HL-60/S4 treated with phorbol 12-myristate 13-acetate at 8.2 ng/mL for 4 days and 3 days (cell line): ENCODE measurements around the gene GIPC2.
"Not testable (repeated sequence)": the region's sequence is repeated elsewhere in the genome, so short reads cannot be mapped to it uniquely, and the experiment has no call there.

Source experiments
- in situ Hi-C: fragments of 300-500 bp; cut with MboI; formaldehyde crosslinking; loops from 2 replicates; pipeline ENCODE4 v1.15.0; 2022; ENCODE audit warnings: low sequenced_read_pairs

Gene GIPC2

DNA sequence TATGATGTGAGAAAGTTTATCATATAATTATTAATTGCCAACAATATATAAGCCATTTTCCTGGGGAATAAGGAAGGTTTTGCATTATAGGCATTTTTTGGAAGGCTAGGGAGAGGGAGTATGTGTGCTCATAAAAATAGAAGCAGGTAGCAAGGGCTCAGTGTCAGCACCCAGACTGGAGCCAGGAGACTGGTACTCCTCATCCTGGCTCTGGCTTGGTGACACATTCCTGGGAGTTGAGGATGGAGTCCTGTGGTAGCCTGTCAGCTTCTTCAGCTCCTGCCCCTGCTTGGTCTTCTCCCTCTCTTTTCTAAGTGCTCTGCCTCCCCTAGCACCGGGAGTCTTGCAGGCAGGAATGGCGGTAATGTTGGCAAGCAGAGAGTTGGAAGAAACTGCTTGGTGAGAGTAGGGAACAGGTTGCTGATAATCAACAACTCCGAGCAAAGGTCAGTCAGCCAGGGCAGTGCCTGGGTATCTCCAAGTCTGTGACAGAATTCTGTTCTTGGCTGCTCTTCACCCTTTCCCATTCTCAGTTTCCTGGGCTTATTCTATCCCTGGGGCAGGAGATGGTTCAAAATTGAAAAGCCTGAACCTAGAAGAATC is 23.0 kb downstream of the GIPC2 start:
- in situ Hi-C loops, result no loop called here

DNA sequence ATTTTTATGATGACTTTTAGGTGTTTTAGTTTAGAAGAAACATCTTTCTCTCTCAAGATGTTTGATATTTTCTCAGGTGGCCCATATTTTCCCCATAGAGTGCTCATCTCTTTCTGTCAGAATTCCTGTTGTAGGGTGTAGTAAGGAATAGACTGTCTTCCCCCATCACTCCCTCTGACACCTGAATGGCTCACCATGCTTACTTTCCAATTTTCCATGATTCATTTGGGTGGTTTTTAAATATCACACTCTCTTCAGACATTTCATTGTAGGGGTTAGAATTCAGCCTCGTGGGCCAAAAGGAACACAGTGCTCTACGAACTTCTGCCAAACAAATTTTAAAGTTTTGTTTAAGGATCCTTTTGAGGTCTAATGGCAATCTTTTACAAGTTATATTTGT is 24.0 kb downstream of the GIPC2 start:
- in situ Hi-C loops, result no loop called here

DNA sequence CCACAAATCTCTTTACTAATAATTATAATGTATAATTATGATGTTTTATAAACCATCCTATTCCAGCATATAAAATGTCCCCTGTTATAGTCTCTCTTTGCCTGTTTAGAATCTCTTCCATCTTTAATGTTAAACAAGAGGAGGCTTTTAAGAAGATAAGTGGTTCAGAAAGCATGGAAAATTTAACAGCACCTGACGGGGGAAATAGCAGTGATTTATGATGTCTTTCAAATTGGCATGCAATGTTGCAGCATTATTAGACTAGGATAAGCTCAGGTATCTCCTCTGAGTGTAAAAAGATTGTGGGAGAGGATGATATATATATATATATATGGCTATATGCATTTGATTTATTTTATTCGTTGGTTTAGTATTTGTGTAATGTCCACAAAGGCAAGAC is 24.4 kb downstream of the GIPC2 start:
- in situ Hi-C loops, result no loop called here

DNA sequence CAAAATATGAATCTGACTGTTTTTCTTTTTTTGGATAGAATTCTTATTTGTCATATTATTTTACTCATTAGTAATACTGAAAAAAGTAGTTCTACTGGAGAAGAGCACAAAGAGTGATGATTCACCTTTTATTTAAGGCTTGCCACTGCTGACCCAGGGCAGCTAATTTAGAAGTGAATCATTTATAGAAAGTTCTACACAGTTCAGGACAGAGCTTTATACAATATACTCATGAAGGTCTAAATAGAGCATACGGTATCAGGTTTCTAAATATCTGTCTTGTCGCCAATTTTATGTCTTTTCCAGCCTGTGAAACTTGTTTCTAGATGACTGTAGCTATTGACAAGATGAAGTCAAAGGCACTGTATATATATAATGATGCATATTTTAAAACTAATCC is 25.0 kb downstream of the GIPC2 start:
- in situ Hi-C loops, result no loop called here

DNA sequence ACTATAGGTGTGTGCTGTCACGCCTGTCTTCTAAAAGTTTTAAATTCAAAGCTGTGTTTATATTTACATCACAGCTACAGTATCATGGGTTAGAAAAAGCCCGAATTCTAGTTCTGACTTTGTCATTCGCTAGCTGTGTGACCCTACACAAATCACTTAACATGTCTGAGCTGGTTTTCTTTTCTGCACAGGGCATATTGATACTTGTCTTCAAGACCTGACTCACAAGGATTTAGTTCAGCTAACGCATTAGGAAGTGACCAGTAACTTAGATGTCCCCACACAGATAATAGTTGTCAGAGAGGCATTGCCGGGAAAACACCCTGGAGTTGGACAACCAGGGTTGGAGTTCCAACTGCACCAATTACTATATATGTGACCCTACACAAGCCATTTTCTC is 25.9 kb downstream of the GIPC2 start:
- in situ Hi-C loops, result no loop called here

DNA sequence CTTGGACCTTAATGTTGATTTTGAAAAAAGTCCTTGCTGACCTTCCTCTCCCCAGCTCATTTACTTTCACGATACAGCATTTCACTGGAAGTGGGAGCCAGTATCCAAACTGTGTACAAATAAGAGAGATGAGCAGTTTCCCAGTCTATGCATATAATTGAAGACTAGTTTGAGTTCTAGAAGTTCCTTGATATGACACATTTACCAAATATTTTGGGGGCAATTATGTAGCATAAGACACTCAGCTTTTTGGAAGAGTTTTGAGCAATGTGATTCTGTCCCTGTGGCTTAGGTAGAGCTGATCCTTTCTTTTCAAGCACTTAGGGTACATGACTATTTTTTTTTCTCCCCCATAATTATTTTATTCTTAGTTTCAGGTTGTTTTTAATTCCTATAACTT is 26.4 kb downstream of the GIPC2 start:
- in situ Hi-C loops, result no loop called here

DNA sequence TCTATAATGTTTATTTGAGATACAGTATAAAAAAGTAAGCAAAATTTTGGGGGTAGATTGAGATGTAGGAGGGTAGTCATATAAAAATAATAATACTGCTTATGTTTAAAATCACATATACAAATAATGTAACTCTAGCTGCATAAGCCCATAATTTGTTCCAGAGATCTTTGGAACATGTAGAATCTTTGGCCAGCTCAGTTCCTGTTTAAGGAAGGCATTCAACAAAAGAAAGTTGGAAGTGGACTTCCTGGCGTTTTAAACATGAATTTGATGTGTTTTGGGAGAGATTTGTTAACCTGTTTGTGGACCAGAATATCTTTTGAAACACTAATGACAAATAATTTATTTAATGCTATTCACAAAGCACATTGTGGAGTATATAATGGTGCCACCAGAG is 27.7 kb downstream of the GIPC2 start:
- in situ Hi-C loops, result no loop called here

DNA sequence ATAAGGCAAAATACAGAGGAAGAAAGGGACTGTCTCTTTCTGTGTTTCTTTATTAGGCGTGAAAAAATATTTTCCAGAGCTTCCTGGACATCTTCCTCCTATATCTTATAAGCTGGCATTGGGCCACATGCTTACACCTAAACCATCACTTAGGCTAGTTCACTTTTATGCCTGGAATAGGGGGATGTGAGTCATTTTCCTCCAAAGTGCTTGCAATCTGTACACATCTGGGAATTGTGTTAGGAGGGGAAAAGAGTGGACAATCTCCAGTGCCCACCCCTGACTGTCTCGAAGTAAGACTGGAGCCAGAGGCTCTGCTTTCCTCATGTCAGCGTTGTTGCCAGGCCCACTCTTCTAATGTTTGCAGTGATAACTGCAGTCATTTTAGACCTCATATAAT is 29.9 kb downstream of the GIPC2 start:
- in situ Hi-C loops, result no loop called here

DNA sequence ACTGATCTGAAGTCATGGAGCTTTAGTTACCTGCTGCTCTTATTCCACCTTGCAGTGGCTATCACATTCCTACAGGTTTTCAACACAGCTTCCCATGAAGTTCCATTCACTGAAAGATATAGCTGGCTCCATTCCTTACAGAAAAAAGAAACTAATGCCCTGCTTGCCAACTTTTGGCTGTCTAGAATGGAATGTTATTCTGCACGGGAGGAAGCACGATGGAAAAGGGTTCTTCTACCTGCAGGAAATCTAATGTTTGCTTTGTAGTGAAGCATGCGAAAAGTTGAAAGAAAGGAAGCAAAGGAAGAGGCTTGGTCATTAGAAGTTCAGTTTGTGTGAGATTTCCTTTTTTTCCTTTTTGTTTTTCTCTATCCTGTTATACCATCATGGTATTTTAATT is 32.6 kb downstream of the GIPC2 start:
- in situ Hi-C loops, result no loop called here

DNA sequence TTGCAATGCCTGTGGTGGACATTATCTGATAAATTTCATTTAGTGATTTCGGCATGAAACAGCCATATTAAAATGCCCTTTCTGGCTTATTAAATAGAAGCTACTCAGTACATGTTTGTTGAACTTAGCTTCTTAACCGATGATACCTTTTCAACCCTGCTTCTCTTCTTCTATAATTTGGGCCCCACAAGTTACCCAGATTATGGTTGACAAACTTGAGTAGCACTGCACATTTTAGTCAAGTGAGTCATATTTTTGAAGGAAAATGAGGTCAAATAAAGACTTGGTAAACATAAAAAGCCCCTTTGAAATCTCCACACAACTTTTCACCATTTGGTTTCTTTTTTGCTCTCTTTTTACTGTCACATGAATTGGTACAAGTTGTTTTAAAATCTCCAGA is 33.8 kb downstream of the GIPC2 start:
- in situ Hi-C loops, result no loop called here

DNA sequence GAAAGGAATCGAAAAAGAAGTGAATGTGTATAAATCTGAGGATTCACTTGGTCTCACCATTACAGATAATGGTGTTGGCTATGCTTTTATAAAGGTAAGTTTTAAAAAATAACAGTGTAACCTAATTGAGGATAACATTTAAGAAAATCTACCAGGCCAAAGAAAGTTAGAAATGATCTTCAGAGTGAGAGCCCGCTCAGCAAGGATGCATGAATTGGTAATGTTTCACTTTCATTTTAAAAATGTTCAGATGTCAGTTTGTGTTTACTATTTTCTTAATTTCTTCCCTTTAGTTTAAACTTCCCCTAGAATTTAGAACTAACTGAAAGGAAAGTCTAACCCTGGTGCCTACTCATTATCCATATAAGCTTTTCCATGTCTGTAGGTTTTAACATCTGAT is 35.0 kb downstream of the GIPC2 start:
- in situ Hi-C loops, result no loop called here

DNA sequence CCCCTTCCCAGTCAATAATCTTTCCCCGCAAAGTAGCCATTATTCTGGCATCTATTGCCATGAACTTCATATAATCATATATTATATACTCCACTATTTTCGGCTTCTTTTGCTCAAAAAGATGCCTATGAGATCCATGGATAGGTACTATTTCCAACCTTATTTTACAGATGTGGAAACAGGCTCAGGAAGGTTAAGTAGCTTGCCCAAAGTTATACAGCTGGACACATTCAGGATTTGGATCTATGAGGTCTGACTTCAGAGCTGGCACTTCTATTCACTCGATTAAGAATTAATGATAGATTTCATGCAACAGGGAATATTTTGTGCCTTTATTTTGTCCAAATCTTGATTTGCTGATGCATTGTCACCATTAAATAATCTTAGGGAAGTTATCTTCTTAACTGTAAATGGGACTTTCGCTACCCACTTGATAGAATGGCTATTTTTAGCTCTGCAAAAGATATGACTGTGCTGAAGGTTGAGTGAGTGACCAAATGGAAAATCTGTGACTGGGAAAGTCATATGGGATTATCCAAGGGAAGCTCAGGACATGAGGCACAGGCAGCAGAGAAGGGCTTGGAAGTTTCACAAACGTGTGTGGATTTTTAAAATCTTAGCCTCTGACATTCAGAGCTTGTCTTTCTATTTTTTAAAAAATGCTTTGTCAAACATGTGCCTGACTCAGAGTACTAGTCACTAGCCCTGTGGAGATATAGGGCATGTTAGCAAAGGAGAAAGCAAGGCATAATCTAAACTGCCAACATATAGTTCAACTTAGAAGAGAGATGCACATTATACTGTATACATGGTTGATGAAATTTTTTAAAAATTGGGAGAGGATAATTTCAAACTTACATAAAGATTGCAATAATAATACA is 36.5 kb downstream of the GIPC2 start:
- in situ Hi-C loops, result no loop called here

DNA sequence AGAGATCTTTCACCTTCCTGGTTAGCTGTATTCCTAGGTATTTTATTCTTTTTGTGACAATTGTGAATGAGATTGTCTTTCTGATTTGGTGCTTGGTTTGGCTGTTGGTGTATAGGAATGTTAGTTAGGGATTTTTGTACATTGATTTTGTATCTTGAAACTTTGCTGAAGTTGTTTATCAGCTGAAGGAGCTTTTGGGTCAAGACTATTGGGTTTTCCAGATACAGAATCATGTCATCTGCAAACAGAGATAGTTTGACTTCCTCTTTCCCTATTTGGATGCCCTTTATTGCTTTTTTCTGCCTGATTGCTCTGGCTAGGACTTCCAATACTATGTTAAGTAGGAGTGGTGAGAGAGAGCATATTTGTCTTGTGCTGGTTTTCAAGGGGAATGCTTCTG is 38.9 kb downstream of the GIPC2 start:
- in situ Hi-C loops, result not testable (repeated sequence)

DNA sequence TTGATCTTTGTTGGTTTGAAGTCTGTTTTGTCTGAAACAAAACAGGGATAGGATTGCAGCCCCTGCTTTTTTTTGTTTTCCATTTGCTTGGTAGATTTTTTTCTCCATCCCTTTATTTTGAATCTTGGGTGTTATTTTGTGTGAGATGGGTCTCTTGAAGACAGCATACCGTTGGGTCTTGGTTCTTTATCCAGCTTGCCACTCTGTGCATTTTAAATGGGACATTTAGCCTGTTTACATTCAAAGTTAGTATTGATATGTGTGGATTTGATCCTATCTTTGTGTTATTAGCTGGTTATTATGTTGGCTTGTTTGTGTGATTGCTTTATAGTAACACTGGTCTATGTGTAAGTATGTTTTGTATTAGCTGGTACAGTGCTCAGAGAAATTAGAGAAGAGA is 40.9 kb downstream of the GIPC2 start:
- in situ Hi-C loops, result no loop called here

DNA sequence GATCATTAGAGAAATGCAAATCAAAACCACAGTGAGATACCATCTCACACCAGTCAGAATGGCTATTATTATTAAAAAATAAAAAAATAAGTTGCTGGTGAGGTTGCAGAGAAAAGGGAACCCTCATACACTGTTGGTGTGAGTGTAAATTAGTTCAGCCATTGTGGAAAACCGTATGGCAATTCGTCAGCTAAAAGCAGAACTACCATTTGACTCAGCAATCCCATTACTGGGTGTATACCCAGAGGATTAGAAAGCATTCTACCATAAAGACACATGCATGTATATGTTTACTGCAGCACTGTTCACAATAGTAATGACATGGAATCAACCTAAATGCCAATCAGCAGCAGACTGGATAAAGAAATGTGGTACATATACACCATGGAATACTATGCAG is 42.2 kb downstream of the GIPC2 start:
- in situ Hi-C loops, result no loop called here

DNA sequence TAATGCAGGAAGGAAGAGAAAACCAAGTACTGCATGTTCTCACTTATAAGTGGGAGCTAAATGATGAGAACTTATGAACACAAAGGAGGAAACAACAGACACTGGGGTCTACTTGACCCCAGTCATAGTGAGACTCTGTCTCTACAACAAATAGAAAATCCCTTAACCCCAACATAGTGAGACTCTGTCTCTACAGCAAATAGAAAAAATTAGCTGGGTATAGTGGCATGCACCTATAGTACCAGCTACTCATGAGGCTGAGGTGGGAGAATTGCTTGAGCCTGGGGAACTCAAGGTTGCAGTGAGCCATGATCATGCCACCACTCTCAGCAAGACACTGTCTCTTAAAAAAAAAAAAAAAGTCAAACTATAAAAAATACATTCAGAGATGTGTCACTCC is 42.7 kb downstream of the GIPC2 start:
- in situ Hi-C loops, result no loop called here

DNA sequence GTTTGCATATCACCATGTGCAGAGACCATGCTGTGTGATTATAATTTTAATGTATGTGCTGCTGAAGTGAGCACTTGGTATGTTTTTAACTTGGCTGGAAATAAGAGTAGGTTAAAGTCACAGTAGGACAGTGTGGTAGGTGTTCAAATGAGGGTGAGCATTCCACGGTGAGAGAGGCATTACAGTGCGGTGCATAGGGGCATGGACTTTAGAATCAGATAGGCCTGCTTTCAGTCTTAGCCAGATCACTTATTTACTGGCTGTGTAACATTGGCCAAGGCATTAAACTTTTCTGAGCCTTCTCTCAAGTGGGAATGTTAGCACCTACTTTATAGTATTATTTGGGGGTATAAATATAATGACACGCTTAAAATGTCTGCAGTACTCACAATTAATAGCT is 43.2 kb downstream of the GIPC2 start:
- in situ Hi-C loops, result no loop called here

DNA sequence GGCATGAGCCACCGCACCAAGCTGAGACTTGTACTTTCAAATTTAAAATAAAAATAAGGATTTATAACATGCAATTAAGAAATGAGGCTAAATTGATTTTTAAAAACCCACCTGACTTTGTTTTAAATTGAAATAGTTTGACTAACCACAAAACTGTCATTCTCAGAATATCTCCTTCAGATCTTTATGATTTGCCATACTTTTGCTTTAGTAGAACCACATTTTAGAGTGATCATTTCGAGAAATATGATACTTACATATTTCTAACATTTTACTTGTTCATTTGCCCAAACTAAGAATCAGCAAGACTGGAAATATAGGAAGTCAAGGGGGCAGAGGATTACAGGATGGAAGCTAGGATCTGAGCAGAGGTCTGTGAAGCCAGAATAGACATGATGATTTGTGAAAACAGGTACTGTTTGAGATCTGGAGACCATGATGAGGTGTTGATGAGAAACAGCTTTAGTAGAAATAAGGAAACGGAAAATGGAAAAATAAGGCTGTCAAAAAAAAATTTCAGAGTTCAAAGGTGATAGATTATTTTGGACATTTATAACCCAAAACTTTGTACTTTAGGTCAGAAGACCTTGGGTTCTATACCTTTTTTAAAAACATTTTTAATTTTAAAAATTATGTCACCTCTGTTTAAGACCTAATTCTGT is 44.8 kb downstream of the GIPC2 start:
- in situ Hi-C loops, result no loop called here

DNA sequence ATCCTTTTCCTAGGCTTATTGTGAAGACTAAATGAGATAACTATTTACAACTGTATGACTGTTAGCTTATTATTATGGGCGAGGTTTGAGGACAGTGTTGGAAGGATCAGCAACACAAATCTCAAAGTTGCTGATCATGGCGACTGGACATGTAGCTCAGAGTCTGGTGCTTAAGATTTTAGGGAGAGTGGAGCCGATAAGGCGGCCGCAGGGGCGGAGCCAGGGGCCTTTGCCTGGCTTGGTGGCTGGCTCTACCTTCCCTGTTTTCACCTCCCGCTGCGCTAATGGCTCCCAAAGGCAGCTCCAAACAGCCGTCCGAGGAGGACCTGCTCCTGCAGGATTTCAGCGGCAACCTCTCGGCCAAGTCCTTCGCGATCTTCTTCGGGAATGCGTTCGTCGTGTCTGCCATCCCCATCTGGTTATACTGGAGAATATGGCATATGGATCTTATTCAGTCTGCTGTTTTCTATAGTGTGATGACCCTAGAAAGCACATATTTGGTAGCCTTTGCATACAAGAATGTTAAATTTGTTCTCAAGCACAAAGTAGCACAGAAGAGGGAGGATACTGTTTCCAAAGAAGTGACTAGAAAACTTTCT is 45.5 kb downstream of the GIPC2 start:
- in situ Hi-C loops, result no loop called here

DNA sequence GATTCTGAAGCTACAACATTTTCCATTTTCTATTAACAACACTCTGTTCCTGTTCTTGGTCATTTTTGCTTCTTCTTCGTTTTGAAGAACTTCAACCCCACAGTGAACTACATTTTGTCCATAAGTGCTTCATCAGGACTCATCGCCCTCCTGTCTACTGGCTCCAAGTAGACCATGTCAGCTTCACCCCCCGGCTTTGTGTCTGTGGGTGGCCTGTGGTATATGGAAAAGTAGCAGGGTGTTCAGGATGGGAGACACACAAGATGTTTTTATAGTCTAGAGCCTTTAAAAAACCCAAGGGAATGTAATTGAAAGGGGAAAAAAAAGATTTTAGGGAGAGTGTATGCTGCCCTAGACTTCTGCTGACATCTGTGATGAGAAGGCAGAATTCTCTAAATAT is 46.1 kb downstream of the GIPC2 start:
- in situ Hi-C loops, result no loop called here

DNA sequence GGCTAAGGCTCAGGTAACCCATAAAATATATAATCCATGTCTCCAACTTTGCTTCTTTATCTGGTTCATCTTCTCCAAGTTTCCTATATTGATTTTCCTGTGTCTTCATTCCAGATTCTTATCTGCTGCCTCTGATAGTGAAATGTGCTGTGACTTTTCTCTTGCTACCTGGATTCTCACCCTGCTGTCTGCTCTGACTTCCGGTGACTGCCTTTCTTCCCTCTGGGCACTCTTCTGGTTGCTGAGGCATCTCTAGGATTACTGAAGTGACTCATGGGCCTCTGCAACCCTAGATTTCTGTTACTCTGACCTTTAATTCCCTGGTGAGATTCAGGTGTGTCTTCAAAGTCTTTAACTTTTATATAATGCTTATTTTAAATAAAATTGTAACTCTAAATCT is 46.9 kb downstream of the GIPC2 start:
- in situ Hi-C loops, result no loop called here

DNA sequence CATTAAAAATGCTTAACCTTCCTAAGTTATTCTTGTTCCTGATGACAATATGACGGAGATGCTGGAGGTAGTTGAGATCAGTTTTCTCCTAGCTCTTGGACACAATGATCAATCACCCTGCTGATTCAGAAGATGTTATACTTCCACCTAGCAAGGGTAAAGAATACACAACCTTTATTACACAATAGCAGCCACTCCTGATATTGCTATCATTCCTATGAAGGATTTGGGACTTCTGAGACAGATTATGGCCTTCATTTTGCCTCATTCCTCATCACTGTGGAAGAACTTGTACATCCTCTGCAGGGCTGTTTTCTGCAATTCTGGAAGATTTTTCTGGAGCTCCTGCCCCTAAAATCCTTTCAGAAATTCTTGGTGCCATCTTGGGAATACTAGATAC is 47.8 kb downstream of the GIPC2 start:
- in situ Hi-C loops, result no loop called here
